ENCODE measurements around the gene MAEA. TPM values are rescaled to one million over a fixed set of nuclear protein-coding genes. Genes with fewer than 3 reads are reported as not detected.

MAEA gene
- polyA plus RNA-seq, 3 donors = 34.3 to 83.5 (median 37.7) TPM

DNA sequence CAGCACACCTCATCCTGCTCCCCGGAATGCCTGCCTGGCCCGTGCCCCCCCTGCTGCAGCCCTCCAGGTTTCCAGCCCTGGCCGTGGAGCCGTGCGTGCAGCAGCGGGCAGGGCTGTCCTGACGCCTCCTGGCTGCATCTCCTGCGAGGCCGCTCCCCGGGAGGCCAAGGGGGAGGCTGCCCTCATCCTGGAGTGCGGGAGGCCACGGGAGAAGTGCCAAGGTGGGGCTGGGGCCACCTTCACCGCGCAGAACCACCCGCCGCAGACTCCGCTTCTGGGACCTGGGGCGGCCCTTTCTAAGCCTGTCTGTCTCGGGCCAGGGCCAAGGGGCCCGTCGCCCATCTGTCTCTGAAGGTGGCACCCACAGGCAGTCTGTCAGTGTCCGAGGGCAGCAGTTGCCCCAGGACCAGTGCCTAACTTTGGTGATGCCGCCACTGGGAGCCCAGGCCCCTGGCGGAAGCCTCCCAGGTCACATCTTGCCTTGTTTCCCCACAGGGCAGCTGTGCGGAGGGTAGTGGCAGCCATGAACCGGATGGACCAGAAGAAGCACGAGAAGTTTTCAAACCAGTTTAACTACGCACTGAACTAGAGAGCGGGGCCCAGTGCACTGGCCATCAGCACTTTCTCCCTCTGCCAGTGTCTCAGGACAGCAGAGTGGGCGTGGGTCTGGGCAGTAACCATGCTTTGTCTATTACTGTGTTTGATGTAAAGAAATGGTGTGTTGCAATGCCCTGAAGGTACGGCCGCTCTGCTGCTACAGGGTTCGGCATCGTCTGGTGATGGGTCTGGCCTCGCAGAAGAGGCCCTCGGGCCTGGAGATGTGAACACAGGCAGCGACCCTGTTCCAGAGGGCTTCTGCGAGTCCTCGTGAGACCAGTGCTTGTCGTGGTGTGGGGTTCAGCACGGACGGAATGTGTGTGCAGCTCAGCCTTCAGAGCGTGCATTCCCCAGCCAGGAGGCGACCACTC is 96.0 kb downstream of the MAEA start:
- Mint-ChIP-seq H3K9me3 (peaks cover 9 to 31% (median 26%) of the 10 kb centered on the region in 7 donors), H3K4me1 (no peaks in the 10 kb centered on the region), H3K4me3 (no peak overlapping the region), H3K27ac (no peak overlapping the region), H3K27me3 (ENCODE audit: low read depth in 3 of 3) (peaks cover 0 to 3% (median 1%) of the 10 kb centered on the region in 3 donors), H3K36me3 (peaks cover 34 to 68% of the 10 kb centered on the region in 2 donors)
- no peaks in the 10 kb centered on the region for H3K27me3 ChIP-seq (ENCODE audit: control insufficient read depth in 2 of 2, insufficient read depth in 2 of 2, low read length in 2 of 2)
- no peak overlapping the region for H3K27ac ChIP-seq (ENCODE audit: low read depth in 1 of 2, low read length in 2 of 2)
- no peaks in the 10 kb centered on the region for H3K4me1 ChIP-seq (ENCODE audit: control insufficient read depth in 1 of 2, insufficient read depth in 2 of 2, low read length in 2 of 2)
- H3K36me3 ChIP-seq (replicated peaks in 1 of 2; ENCODE audit: control insufficient read depth in 1 of 2, insufficient read depth in 2 of 2, low read length in 2 of 2) = peaks cover 14 to 43% of the 10 kb centered on the region in 2 donors
- no peak overlapping the region for H2AFZ ChIP-seq (ENCODE audit: insufficient read depth, low read depth, low read length, poor library complexity, severe bottlenecking)
- peaks cover 18 to 22% of the 10 kb centered on the region in 2 donors for H3K9me3 ChIP-seq (replicated peaks in 1 of 2; ENCODE audit: control insufficient read depth in 1 of 2, insufficient read depth in 1 of 2, low read length in 2 of 2)
- TF ChIP-seq, protein P1, sequence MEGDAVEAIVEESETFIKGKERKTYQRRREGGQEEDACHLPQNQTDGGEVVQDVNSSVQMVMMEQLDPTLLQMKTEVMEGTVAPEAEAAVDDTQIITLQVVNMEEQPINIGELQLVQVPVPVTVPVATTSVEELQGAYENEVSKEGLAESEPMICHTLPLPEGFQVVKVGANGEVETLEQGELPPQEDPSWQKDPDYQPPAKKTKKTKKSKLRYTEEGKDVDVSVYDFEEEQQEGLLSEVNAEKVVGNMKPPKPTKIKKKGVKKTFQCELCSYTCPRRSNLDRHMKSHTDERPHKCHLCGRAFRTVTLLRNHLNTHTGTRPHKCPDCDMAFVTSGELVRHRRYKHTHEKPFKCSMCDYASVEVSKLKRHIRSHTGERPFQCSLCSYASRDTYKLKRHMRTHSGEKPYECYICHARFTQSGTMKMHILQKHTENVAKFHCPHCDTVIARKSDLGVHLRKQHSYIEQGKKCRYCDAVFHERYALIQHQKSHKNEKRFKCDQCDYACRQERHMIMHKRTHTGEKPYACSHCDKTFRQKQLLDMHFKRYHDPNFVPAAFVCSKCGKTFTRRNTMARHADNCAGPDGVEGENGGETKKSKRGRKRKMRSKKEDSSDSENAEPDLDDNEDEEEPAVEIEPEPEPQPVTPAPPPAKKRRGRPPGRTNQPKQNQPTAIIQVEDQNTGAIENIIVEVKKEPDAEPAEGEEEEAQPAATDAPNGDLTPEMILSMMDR (IDR thresholded peaks at IDR 0.05) = no peak
- no peak overlapping the region for H3K9ac ChIP-seq (ENCODE audit: insufficient read depth, low read length, poor library complexity, severe bottlenecking)
- no peaks in the 10 kb centered on the region for H4K20me1 ChIP-seq (ENCODE audit: insufficient read depth, low read length)
- H3K4me3 ChIP-seq (replicated peaks in 1 of 3; ENCODE audit: low read depth in 2 of 3, low read length in 3 of 3) = no peak overlapping the region
- intact Hi-C loops (cut with micrococcal nuclease) = no loop called here
- H3K79me2 ChIP-seq (ENCODE audit: insufficient read depth, low read length) = no peaks in the 10 kb centered on the region
- DNase-seq = no peak
- WGBS (ENCODE audit: insufficient coverage) = 98% methylated on average over 42 of the region's 44 CpGs
- no peak overlapping the region for H3K4me2 ChIP-seq (replicated peaks; ENCODE audit: extremely low read depth, low read length, poor library complexity, severe bottlenecking)

Other genes with a start within 250 kb of the MAEA start
- under 1 TPM in 2 of 3 donors, not detected in 1; 0.17 to 0.83 TPM for gene RNF212, start 176.3 kb upstream of the MAEA start, polyA plus RNA-seq
- 1 to 10 TPM in 1 of 3 donors, under 1 TPM in 2; 0.74 to 1.4 (median 0.90) TPM for gene SPON2, start 117.3 kb upstream of the MAEA start, polyA plus RNA-seq
- gene CTBP1, start 40.8 kb upstream of the MAEA start, polyA plus RNA-seq = 100 to 1,000 TPM in 1 of 3 donors, 10 to 100 TPM in 2; 21.3 to 226 (median 42.1) TPM
- 10 to 100 TPM in 1 of 3 donors, 1 to 10 TPM in 2; 2.6 to 54.0 (median 4.8) TPM for gene UVSSA, start 57.3 kb downstream of the MAEA start, polyA plus RNA-seq
- gene NKX1-1, start 116.6 kb downstream of the MAEA start, polyA plus RNA-seq = not detected